ENCODE data around the gene GRIN2C. TPM values are rescaled to one million over a fixed set of nuclear protein-coding genes. Genes with fewer than 3 reads are reported as not detected.

Gene GRIN2C
- total RNA-seq, 1 experiment from 2014 or later = 0.44 TPM

- Histone ChIP-seq H2BK15ac (ENCODE audit: low read depth, low read length) (no peak overlapping the region), H2BK5ac (ENCODE audit: insufficient read length, low read length) (no peak overlapping the region), H2AFZ (ENCODE audit: low read length) (no peak overlapping the region), H3K23ac (ENCODE audit: insufficient read length, low read depth, low read length) (no peak overlapping the region), H3K79me2 (ENCODE audit: insufficient read depth, low read length) (no peaks in the 10 kb centered on the region), H3K18ac (ENCODE audit: insufficient read length, low read depth, low read length) (no peak overlapping the region), H3K27ac (ENCODE audit: insufficient read length, low read depth, low read length) (no peak overlapping the region), H4K5ac (ENCODE audit: insufficient read length, low read depth, low read length) (no peak overlapping the region), H2BK12ac (ENCODE audit: insufficient read length, low read depth, low read length) (no peak overlapping the region), H3K79me1 (ENCODE audit: insufficient read depth, low read depth, low read length, poor library complexity, severe bottlenecking) (no peaks in the 10 kb centered on the region), H3K4me1 (ENCODE audit: insufficient read depth, low read length) (0 out of 2 replicates have a peak, but pooled peaks cover 2% of the 10 kb centered on the region), H3K9ac (ENCODE audit: extremely low read depth, insufficient read length, low read length) (no peak overlapping the region), H2BK120ac (ENCODE audit: low read depth, low read length, poor library complexity, severe bottlenecking) (no peak overlapping the region), H4K20me1 (ENCODE audit: control insufficient read depth, insufficient read depth, insufficient read length) (no peaks in the 10 kb centered on the region), H2BK20ac (ENCODE audit: low read depth, low read length, poor library complexity, severe bottlenecking) (no peak overlapping the region), H3K9me3 (ENCODE audit: control insufficient read depth, low read depth, low read length) (no peaks in the 10 kb centered on the region), H4K91ac (ENCODE audit: insufficient read length, low read depth, low read length) (no peak overlapping the region), H3K14ac (ENCODE audit: insufficient read depth, low read length) (no peak overlapping the region), H3K27me3 (ENCODE audit: insufficient read depth, low read length) (peaks cover 11% of the 10 kb centered on the region), H3K4ac (ENCODE audit: low read depth, low read length) (no peak overlapping the region), H4K8ac (replicated peaks; ENCODE audit: insufficient read length, low read depth, low read length) (no peak overlapping the region), H3K56ac (ENCODE audit: insufficient read length, low read depth, low read length) (no peak overlapping the region), H2AK5ac (ENCODE audit: insufficient read length, low read length) (no peak overlapping the region), H3K23me2 (ENCODE audit: insufficient read length, low read depth, low read length, poor library complexity, severe bottlenecking) (peaks cover 5% of the 10 kb centered on the region), H3K4me2 (ENCODE audit: insufficient read depth, insufficient read length, low read length) (no peak overlapping the region), H3T11ph (ENCODE audit: low read length) (no peak overlapping the region)
- no peak; the same call in 2 of the 3 replicates for TF ChIP-seq CTCF (conservative IDR thresholded peaks at IDR 0.05)
- peak; percentile 69 for DNase-seq
- no peak overlapping the region for H3K4me3 Mint-ChIP-seq
- no CpG with 5 or more reads among the region's 19 CpGs for WGBS (ENCODE audit: extremely low coverage, insufficient read length, low lambda C conversion rate)
- peak overlapping the region in 1 of 3 experiments; percentile 37; a peak in 2 of 7 replicates for H3K27ac Mint-ChIP-seq
- peaks cover 3 to 25% (median 21%) of the 10 kb centered on the region in 3 experiments; a peak in 4 of 7 replicates for H3K36me3 Mint-ChIP-seq (ENCODE audit: insufficient read depth in 1 of 3, low read depth in 3 of 3)
- H3K9me3 Mint-ChIP-seq = no peaks in the 10 kb centered on the region
- peaks cover 16% of the 10 kb centered on the region for H3K27me3 Mint-ChIP-seq (ENCODE audit: low read depth)
- peaks cover 10 to 14% of the 10 kb centered on the region in 2 experiments for H3K4me1 Mint-ChIP-seq
These were observed 6.0 kb upstream of the GRIN2C start for GRCh38 chr17:74865504-74866197.

Measured in H9 (cell line).